Vagina (tissue), 2 donors: ENCODE measurements around the gene PBXIP1. TPM values are rescaled to one million over a fixed set of nuclear protein-coding genes. Genes with fewer than 3 reads are reported as not detected.
A peak's percentile ranks its signal among the peaks of the same experiment; 100 is the strongest.

Source experiments
- DNase-seq, 2 donors: peaks; one replicate each; pipeline ENCODE4 v3.0.0-alpha.2; 2017; ENCODE audit errors: extremely low spot score in 2 of 2
- H3K27ac ChIP-seq: fragments of 200-600 bp; sonication (generic); one replicate; pipeline ENCODE4 v1.5.1; 2019
- H3K27me3 ChIP-seq: fragments of 200-600 bp; sonication (generic); one replicate; pipeline ENCODE4 v1.5.1; 2019
- H3K36me3 ChIP-seq, 2 donors: fragments of 200-600 bp; sonication (generic); one replicate each; pipeline ENCODE4 v1.5.1; 2017 to 2019
- H3K4me1 ChIP-seq: fragments of 200-600 bp; sonication (generic); one replicate; pipeline ENCODE4 v1.5.1; 2019
- H3K4me3 ChIP-seq, 2 donors: fragments of 200-600 bp; sonication (generic); 1 replicate in 1 of 2; 2 replicates in 1 of 2; pipeline ENCODE4 v1.5.1; 2016 to 2019
- H3K9me3 ChIP-seq: fragments of 200-600 bp; sonication (generic); one replicate; pipeline ENCODE4 v1.5.1; 2019
- POLR2A ChIP-seq, 2 donors: fragments of 450-650 bp; IDR thresholded peaks; one replicate each; pipeline ENCODE4 v1.6.1; 2017; ENCODE audit warnings: antibody characterized with exemption in 2 of 2, mild to moderate bottlenecking in 2 of 2, moderate library complexity in 2 of 2
- POLR2AphosphoS5 ChIP-seq, 2 donors: sonication (generic); formaldehyde crosslinking; IDR thresholded peaks; one replicate each; pipeline ENCODE4 v1.9.0; 2017; ENCODE audit warnings: antibody characterized with exemption in 2 of 2, mild to moderate bottlenecking in 2 of 2, low read depth in 1 of 2; ENCODE audit not compliant: insufficient read depth in 1 of 2
- intact Hi-C: fragments of 100-400 bp; cut with DNase I; formaldehyde crosslinking; loops from one replicate; pipeline ENCODE4 v1.15.1; 2023
- total RNA-seq: library from RNA; depleted of rRNA; stranded (reverse); fragments of >200 nt; gene quantifications from one replicate; pipeline ENCODE4 v1.2.3, GENCODE V29; 2016
- TF ChIP-seq, protein P1 (sequence below), 3 experiments: fragments of 450-650 bp in 2 of 3; fragments of 200-600 bp in 1 of 3; sonication (generic) in 1 of 3; IDR thresholded peaks; one replicate each; pipeline ENCODE4 v1.5.1; 2017 to 2019; ENCODE audit warnings: antibody characterized with exemption in 3 of 3, mild to moderate bottlenecking in 2 of 3, moderate library complexity in 2 of 3

Gene PBXIP1
- total RNA-seq, 1 donor from 2014 or later, result 56.5 TPM

DNA sequence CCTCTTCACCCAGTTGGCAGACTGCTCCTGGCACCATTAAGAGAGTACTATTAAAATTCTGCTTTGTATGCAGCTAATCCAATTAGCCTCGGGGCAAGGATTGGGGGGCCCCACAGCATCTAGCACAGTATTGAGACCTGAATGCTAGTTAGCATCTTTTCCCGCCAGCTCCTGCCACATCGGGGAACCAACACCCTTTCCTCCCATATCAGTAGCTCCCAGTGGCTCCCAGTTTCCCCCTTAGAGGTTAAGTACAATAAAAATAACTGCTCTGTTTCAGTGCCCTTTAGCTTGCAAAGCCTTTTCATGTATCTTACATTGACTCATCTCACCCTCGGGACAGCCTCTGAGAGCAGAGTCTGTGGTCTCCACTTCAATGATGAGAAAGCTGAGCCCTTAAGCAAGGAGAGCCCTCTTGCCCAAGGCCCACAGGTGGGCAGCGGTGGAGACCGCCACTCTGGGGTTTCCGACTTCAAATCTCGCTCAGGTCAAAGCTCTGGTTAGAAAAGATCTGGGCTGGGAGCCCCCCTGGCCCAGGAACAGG, 15.2 kb downstream of the PBXIP1 start:
- TF ChIP-seq POLR2AphosphoS5 (IDR thresholded peaks at IDR 0.05; ENCODE audit: insufficient read depth in 1 of 2, low read depth in 1 of 2) (no peak), POLR2A (IDR thresholded peaks at IDR 0.05) (no peak)
- TF ChIP-seq, protein P1, sequence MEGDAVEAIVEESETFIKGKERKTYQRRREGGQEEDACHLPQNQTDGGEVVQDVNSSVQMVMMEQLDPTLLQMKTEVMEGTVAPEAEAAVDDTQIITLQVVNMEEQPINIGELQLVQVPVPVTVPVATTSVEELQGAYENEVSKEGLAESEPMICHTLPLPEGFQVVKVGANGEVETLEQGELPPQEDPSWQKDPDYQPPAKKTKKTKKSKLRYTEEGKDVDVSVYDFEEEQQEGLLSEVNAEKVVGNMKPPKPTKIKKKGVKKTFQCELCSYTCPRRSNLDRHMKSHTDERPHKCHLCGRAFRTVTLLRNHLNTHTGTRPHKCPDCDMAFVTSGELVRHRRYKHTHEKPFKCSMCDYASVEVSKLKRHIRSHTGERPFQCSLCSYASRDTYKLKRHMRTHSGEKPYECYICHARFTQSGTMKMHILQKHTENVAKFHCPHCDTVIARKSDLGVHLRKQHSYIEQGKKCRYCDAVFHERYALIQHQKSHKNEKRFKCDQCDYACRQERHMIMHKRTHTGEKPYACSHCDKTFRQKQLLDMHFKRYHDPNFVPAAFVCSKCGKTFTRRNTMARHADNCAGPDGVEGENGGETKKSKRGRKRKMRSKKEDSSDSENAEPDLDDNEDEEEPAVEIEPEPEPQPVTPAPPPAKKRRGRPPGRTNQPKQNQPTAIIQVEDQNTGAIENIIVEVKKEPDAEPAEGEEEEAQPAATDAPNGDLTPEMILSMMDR (IDR thresholded peaks at IDR 0.05), result no peak
- H3K9me3 ChIP-seq, result no peaks in the 10 kb centered on the region
- H3K36me3 ChIP-seq, result no peaks in the 10 kb centered on the region
- no peak for DNase-seq
- intact Hi-C loops, result no loop called here
- peak overlapping the region; percentile 99 for H3K27ac ChIP-seq
- peaks cover 75% of the 10 kb centered on the region for H3K4me1 ChIP-seq
- no peak overlapping the region for H3K4me3 ChIP-seq
- H3K27me3 ChIP-seq, result no peaks in the 10 kb centered on the region

- no peak for DNase-seq
- no peak for TF ChIP-seq POLR2AphosphoS5 (IDR thresholded peaks at IDR 0.05; ENCODE audit: insufficient read depth in 1 of 2, low read depth in 1 of 2)
- no peak for TF ChIP-seq POLR2A (IDR thresholded peaks at IDR 0.05)
- TF ChIP-seq, protein P1 (IDR thresholded peaks at IDR 0.05), result no peak
- Histone ChIP-seq H3K36me3 (no peaks in the 10 kb centered on the region), H3K4me1 (peaks cover 80% of the 10 kb centered on the region), H3K27me3 (no peaks in the 10 kb centered on the region), H3K9me3 (no peaks in the 10 kb centered on the region), H3K4me3 (no peak overlapping the region), H3K27ac (peak overlapping the region; percentile 99)
- intact Hi-C loops, result no loop called here
Measured at GRCh38 chr1:154940213-154940560, 15.7 kb downstream of the PBXIP1 start.

DNA sequence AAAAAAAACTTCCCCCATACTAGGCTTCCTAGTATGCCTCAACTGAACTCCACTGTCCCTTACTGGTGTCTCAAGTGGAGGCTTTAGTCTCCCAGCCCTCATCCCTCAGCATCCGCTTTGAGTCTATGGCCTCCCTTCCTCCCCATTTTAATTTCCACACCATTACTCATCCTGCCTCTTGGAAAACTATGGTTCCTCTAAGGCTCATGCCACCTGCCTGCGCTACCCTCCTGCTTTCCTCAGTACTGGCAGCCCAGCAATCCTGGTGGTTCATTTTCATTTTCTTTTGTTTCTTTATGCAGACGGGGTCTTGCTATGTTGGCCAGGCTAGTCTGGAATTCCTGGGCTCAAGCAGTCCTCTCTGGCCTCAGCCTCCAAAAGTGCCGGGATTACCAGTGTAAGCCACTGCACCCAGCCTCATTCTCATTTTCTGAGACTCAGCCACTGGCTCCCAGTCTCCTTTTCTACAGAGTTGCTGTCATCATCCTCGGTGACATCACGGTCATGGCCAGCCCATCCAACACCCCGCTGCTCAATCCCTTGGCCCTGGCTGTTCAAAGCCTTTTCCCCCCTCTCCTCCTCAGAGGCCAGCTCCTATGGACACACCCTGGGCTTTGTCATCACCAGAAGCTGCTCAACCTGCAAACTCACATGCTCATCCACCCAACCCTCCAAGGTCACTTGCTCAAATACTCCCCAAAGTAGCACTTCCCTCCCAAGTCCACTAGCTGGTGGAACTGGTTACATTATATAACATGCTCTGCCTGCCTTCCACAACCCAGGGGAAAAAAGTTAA, 17.1 kb downstream of the PBXIP1 start:
- Histone ChIP-seq H3K27me3 (no peaks in the 10 kb centered on the region), H3K36me3 (no peaks in the 10 kb centered on the region), H3K4me1 (peaks cover 76% of the 10 kb centered on the region), H3K27ac (peak overlapping the region; percentile 99), H3K9me3 (no peaks in the 10 kb centered on the region), H3K4me3 (no peak overlapping the region)
- no peak for DNase-seq
- TF ChIP-seq POLR2A (IDR thresholded peaks at IDR 0.05) (no peak), POLR2AphosphoS5 (IDR thresholded peaks at IDR 0.05; ENCODE audit: insufficient read depth in 1 of 2, low read depth in 1 of 2) (peak; percentile 19 to 67)
- TF ChIP-seq, protein P1 (IDR thresholded peaks at IDR 0.05), result no peak
- intact Hi-C loops, result loop anchor here (5.0 kb wide), 1 partner anchor 123 kb away; the partner anchor contains the start of gene EFNA4

GRCh38 chr1:154937988-154938386, 17.9 kb downstream of the PBXIP1 start:
- peak overlapping the region; percentile 56 to 87 for H3K4me3 ChIP-seq
- H3K27ac ChIP-seq, result peak overlapping the region; percentile 99
- H3K27me3 ChIP-seq, result no peaks in the 10 kb centered on the region
- TF ChIP-seq POLR2AphosphoS5 (IDR thresholded peaks at IDR 0.05; ENCODE audit: insufficient read depth in 1 of 2, low read depth in 1 of 2) (no peak), POLR2A (IDR thresholded peaks at IDR 0.05) (no peak)
- TF ChIP-seq, protein P1 (IDR thresholded peaks at IDR 0.05), result no peak
- no peaks in the 10 kb centered on the region for H3K9me3 ChIP-seq
- no peaks in the 10 kb centered on the region for H3K36me3 ChIP-seq
- H3K4me1 ChIP-seq, result peaks cover 68% of the 10 kb centered on the region
- DNase-seq, result no peak
- intact Hi-C loops, result loop anchor here (5.0 kb wide), 1 partner anchor 124 kb away; the partner anchor contains the start of gene EFNA4
